HCT116 (cell line): Measurements from ENCODE around the gene CDC42EP4.

Experiments
- CTCF ChIP-seq, 3 experiments: fragments of 200-600 bp in 1 of 3; sonication (generic) in 1 of 3; IDR thresholded peaks in 2 of 3; conservative IDR thresholded peaks in 1 of 3; 2 replicates each; pipeline ENCODE4 v1.5.1; 2012 to 2017; ENCODE audit warnings: low read depth in 2 of 3, low read length in 2 of 3, antibody characterized with exemption in 1 of 3, borderline replicate concordance in 1 of 3, control low read depth in 1 of 3, mild to moderate bottlenecking in 1 of 3, mixed read lengths in 1 of 3, mixed run types in 1 of 3, moderate library complexity in 1 of 3; ENCODE audit not compliant: insufficient read depth in 1 of 3
- EZH2 ChIP-seq: fragments of 200-600 bp; sonication (generic); IDR thresholded peaks from 2 replicates; pipeline ENCODE4 v1.6.1; 2017; ENCODE audit warnings: antibody characterized with exemption, mixed run types
- EZH2phosphoT487 ChIP-seq: fragments of 200-600 bp; IDR thresholded peaks from 2 replicates; pipeline ENCODE4 v1.6.1; 2018; ENCODE audit warnings: antibody characterized with exemption, borderline replicate concordance
- MAX ChIP-seq: IDR thresholded peaks from 2 replicates; pipeline ENCODE4 v1.6.1; 2012
- POLR2A ChIP-seq: IDR thresholded peaks from 2 replicates; pipeline ENCODE4 v1.7.0; 2011; ENCODE audit warnings: borderline replicate concordance; ENCODE audit not compliant: insufficient read depth, insufficient read length; ENCODE audit errors: extremely low read depth
- POLR2AphosphoS5 ChIP-seq: IDR thresholded peaks from 2 replicates; pipeline ENCODE4 v1.6.1; 2011; ENCODE audit warnings: mild to moderate bottlenecking, low read depth, low read length, moderate library complexity
- RAD21 ChIP-seq: IDR thresholded peaks from 2 replicates; pipeline ENCODE4 v1.6.1; 2012; ENCODE audit warnings: low read depth, mild to moderate bottlenecking
- REST ChIP-seq: IDR thresholded peaks from 2 replicates; pipeline ENCODE4 v1.6.1; 2012; ENCODE audit warnings: low read depth
- SIN3A ChIP-seq: IDR thresholded peaks from 2 replicates; pipeline ENCODE4 v1.6.1; 2012; ENCODE audit warnings: low read depth
- ZFX ChIP-seq: fragments of 450-650 bp; IDR thresholded peaks from 2 replicates; pipeline ENCODE4 v1.6.1; 2017

GRCh38 chr17:73352261-73352660 lies 40.5 kb upstream of the CDC42EP4 start:
- TF ChIP-seq CTCF (IDR thresholded peaks at IDR 0.05 in 2 of 3, conservative IDR thresholded peaks at IDR 0.05 in 1 of 3; ENCODE audit: borderline replicate concordance in 1 of 3, insufficient read depth in 1 of 3, low read depth in 2 of 3, low read length in 2 of 3) (no peak), SIN3A (no peak), MAX (no peak), POLR2AphosphoS5 (no peak), POLR2A (no peak), ZFX (no peak), REST (no peak), EZH2phosphoT487 (no peak), RAD21 (no peak), EZH2 (no peak)
